Fibroblast of lung (primary cell): ENCODE results near the gene FBXO17.

ENCODE experiments used
- CTCF ChIP-seq, 2 donors: IDR thresholded peaks in 1 of 2; conservative IDR thresholded peaks in 1 of 2; 1 replicate in 1 of 2; 2 replicates in 1 of 2; pipeline ENCODE4 v1.5.1; 2011 to 2012; ENCODE audit warnings: low read length in 2 of 2, control low read depth in 1 of 2, inconsistent platforms in 1 of 2, low read depth in 1 of 2, mild to moderate bottlenecking in 1 of 2
- EZH2 ChIP-seq: IDR thresholded peaks from 2 replicates; pipeline ENCODE4 v1.5.1; 2012; ENCODE audit warnings: low read length, control low read depth, mild to moderate bottlenecking; ENCODE audit errors: missing control alignments

DNA sequence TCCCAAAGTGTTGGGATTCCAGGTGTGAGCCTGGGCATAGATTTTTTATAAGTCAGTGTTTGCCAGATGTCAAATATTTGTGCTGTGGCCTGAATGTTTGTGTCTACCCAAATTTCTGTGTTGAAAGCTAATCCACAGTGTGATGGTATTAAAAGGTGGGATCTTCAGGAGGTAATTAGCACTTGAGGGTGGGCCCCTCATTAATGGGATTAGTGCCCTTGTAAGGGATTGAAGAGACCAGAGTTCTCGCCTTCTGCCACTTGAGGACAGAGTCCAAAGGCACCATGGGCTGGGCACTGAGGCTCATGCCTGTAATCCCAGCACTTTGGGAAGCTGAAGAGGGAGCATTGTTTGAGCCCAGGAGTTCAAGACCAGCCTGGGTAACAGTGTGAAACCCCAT, 9.7 kb upstream of the FBXO17 start:
- TF ChIP-seq CTCF (conservative IDR thresholded peaks at IDR 0.05 in 1 of 2, IDR thresholded peaks at IDR 0.05 in 1 of 2; ENCODE audit: low read depth in 1 of 2, low read length in 2 of 2) = no peak
- no peak for TF ChIP-seq EZH2
